Keratinocyte (primary cell): ENCODE data around the gene DNASE1L3. TPM values are rescaled to one million over a fixed set of nuclear protein-coding genes. Genes with fewer than 3 reads are reported as not detected.

ENCODE experiments used
- DNase-seq: peaks from one replicate; pipeline ENCODE4 v3.0.0-alpha.2; 2011; ENCODE audit warnings: low read depth, missing footprints, low spot score
- FAIRE-seq: peaks from 2 replicates; lab custom pipeline; 2011; peaks lifted over from hg19 to GRCh38; lab: Jason Lieb, UNC
- H2AFZ ChIP-seq: 2 replicates; pipeline ENCODE4 v1.6.0; 2012; ENCODE audit warnings: low read length, control low read depth, inconsistent platforms; ENCODE audit not compliant: control insufficient read depth
- H3K27ac ChIP-seq: 2 replicates; pipeline ENCODE4 v1.5.1; 2011; ENCODE audit warnings: low read length; ENCODE audit not compliant: control insufficient read depth, insufficient read depth
- H3K27me3 ChIP-seq: 3 replicates; pipeline ENCODE4 v1.6.0; 2011; ENCODE audit warnings: low read length; ENCODE audit not compliant: control insufficient read depth, insufficient read depth; ENCODE audit errors: extremely low read depth
- H3K36me3 ChIP-seq, 2 experiments: 2 replicates in 1 of 2; 3 replicates in 1 of 2; pipeline ENCODE4 v1.5.1; 2011; ENCODE audit warnings: low read length in 2 of 2, mild to moderate bottlenecking in 1 of 2; ENCODE audit not compliant: control insufficient read depth in 2 of 2, insufficient read depth in 2 of 2; ENCODE audit errors: extremely low read depth in 1 of 2
- H3K4me1 ChIP-seq: 3 replicates; pipeline ENCODE4 v1.5.1; 2011; ENCODE audit warnings: low read length; ENCODE audit not compliant: control insufficient read depth, insufficient read depth; ENCODE audit errors: extremely low read depth
- H3K4me2 ChIP-seq: 3 replicates; pipeline ENCODE4 v1.6.0; 2011; ENCODE audit warnings: low read depth, low read length; ENCODE audit not compliant: control insufficient read depth, insufficient read depth; ENCODE audit errors: extremely low read depth
- H3K4me3 ChIP-seq, 3 experiments: fragments of 200-600 bp in 1 of 3; sonication (generic) in 1 of 3; 2 replicates in 2 of 3; 3 replicates in 1 of 3; pipeline ENCODE4 v1.5.1; 2011 to 2016; ENCODE audit warnings: low read length in 3 of 3, mild to moderate bottlenecking in 3 of 3, control low read depth in 2 of 3, inconsistent platforms in 1 of 3, low read depth in 1 of 3, mixed read lengths in 1 of 3, mixed run types in 1 of 3, moderate library complexity in 1 of 3; ENCODE audit not compliant: control insufficient read depth in 2 of 3, insufficient read depth in 2 of 3; ENCODE audit errors: extremely low read depth in 1 of 3
- H3K79me2 ChIP-seq: 2 replicates; pipeline ENCODE4 v1.6.0; 2012; ENCODE audit warnings: low read length; ENCODE audit not compliant: control insufficient read depth, insufficient read depth
- H3K9ac ChIP-seq: 3 replicates; pipeline ENCODE4 v1.6.0; 2011; ENCODE audit warnings: low read length; ENCODE audit not compliant: control insufficient read depth, insufficient read depth; ENCODE audit errors: extremely low read depth
- H3K9me1 ChIP-seq: 3 replicates; pipeline ENCODE4 v1.6.0; 2011; ENCODE audit warnings: low read length; ENCODE audit not compliant: control insufficient read depth, insufficient read depth; ENCODE audit errors: extremely low read depth
- H3K9me3 ChIP-seq: 2 replicates; pipeline ENCODE4 v1.5.1; 2012; ENCODE audit warnings: low read depth, low read length; ENCODE audit not compliant: control insufficient read depth
- H4K20me1 ChIP-seq: 3 replicates; pipeline ENCODE4 v1.6.0; 2011; ENCODE audit warnings: low read length; ENCODE audit not compliant: control insufficient read depth, insufficient read depth; ENCODE audit errors: extremely low read depth
- CTCF ChIP-seq, 3 experiments: IDR thresholded peaks in 1 of 3; conservative IDR thresholded peaks in 1 of 3; optimal IDR thresholded peaks in 1 of 3; 2 replicates in 2 of 3; 3 replicates in 1 of 3; pipeline versions ENCODE3 to v1.5.1; 2011; ENCODE audit warnings: low read length in 3 of 3, mild to moderate bottlenecking in 3 of 3, moderate library complexity in 2 of 3, control low read depth in 1 of 3, inconsistent platforms in 1 of 3; ENCODE audit not compliant: insufficient read depth in 2 of 3; ENCODE audit errors: extremely low read depth in 1 of 3
- EZH2 ChIP-seq: IDR thresholded peaks from one replicate; pipeline ENCODE4 v1.6.1; 2012; ENCODE audit warnings: inconsistent platforms, mild to moderate bottlenecking, low read length, moderate library complexity
- dilution Hi-C: fragments of 300-500 bp; cut with MboI; formaldehyde crosslinking; loops from one replicate; pipeline ENCODE4 v1.7.0; 2020; ENCODE audit warnings: low sequenced_read_pairs; ENCODE audit not compliant: extremely low pct_ligation_motif_present
- polyA plus RNA-seq, 5 experiments: library from polyadenylated mRNA; depleted of rRNA in 3 of 5; stranded (reverse) in 3 of 5; stranded (forward) in 1 of 5; unstranded in 1 of 5; fragments of >200 nt; gene quantifications; 1 replicate in 1 of 5; 2 replicates in 3 of 5; 3 replicates in 1 of 5; pipeline versions ENCODE4 v1.2.1 to v1.2.3, GENCODE V29; 2011 to 2012; ENCODE audit warnings: missing spikeins in 2 of 5, low read depth in 1 of 5, low replicate concordance in 1 of 5

DNASE1L3 gene
- polyA plus RNA-seq, 1 donor (not counting 4 experiments of a cell fraction or from before 2014, with no cell fraction given): 1.9 TPM

DNA sequence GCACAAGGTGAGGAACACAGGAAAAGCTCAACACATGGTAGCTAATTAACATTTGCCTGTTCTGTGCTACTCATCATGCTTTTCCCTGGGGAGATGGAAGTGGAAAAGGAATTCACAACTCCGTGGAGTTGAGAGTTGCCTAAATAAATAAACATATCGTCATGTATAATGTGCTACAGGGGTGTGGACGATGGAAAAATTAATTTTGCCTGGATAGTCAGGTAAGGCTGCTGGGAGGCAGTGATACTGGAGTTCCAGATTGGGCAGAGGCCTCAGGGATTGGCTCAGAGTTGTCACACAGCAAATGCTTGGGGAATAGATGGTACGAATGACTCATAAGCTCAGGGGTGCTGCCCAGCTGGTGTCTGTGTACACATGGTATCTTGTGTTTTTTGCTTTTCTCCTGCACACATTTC is 23.8 kb upstream of the DNASE1L3 start:
- dilution Hi-C loops: no loop called here
- TF ChIP-seq CTCF (optimal IDR thresholded peaks at IDR 0.05 in 1 of 3, IDR thresholded peaks at IDR 0.05 in 1 of 3, conservative IDR thresholded peaks at IDR 0.05 in 1 of 3; ENCODE audit: extremely low read depth in 1 of 3, insufficient read depth in 2 of 3, low read length in 3 of 3) (no peak), EZH2 (no peak)
- H3K79me2 ChIP-seq: peaks cover 5% of the 10 kb centered on the region
- H4K20me1 ChIP-seq: no peaks in the 10 kb centered on the region
- peaks cover 23% of the 10 kb centered on the region for H3K4me1 ChIP-seq
- H2AFZ ChIP-seq: no peak overlapping the region
- peak overlapping the region; percentile 3 for H3K4me2 ChIP-seq
- no peaks in the 10 kb centered on the region for H3K27me3 ChIP-seq
- H3K27ac ChIP-seq: no peak overlapping the region
- no peak overlapping the region for H3K9ac ChIP-seq
- no peaks in the 10 kb centered on the region for H3K9me3 ChIP-seq
- peak; percentile 83 for FAIRE-seq
- no peaks in the 10 kb centered on the region for H3K36me3 ChIP-seq
- H3K9me1 ChIP-seq: no peaks in the 10 kb centered on the region
- no peak for DNase-seq
- H3K4me3 ChIP-seq: no peak overlapping the region

- H3K36me3 ChIP-seq: no peaks in the 10 kb centered on the region
- no peak overlapping the region for H3K4me2 ChIP-seq
- H3K27ac ChIP-seq: no peak overlapping the region
- no peak for TF ChIP-seq CTCF (optimal IDR thresholded peaks at IDR 0.05 in 1 of 3, IDR thresholded peaks at IDR 0.05 in 1 of 3, conservative IDR thresholded peaks at IDR 0.05 in 1 of 3; ENCODE audit: extremely low read depth in 1 of 3, insufficient read depth in 2 of 3, low read length in 3 of 3)
- TF ChIP-seq EZH2: no peak
- no peaks in the 10 kb centered on the region for H3K27me3 ChIP-seq
- no peaks in the 10 kb centered on the region for H3K9me3 ChIP-seq
- dilution Hi-C loops: no loop called here
- DNase-seq (no peak), FAIRE-seq (no peak)
- H3K4me3 ChIP-seq: no peak overlapping the region
- H3K9me1 ChIP-seq: no peaks in the 10 kb centered on the region
- no peaks in the 10 kb centered on the region for H3K79me2 ChIP-seq
- no peak overlapping the region for H3K9ac ChIP-seq
- H2AFZ ChIP-seq: no peak overlapping the region
- H4K20me1 ChIP-seq: no peaks in the 10 kb centered on the region
- peaks cover 12% of the 10 kb centered on the region for H3K4me1 ChIP-seq
Measured at GRCh38 chr3:58231666-58232065, 20.9 kb upstream of the DNASE1L3 start.
